CD4-positive, alpha-beta T cell (primary cell): Measurements from ENCODE around the gene ITGA2. TPM values are rescaled to one million over a fixed set of nuclear protein-coding genes. Genes with fewer than 3 reads are reported as not detected.

Source experiments
- ATAC-seq: fragments of 200-7000 bp; cut with Tn5 transposase; one replicate; pipeline ENCODE4 v1.10.0; 2022; ENCODE audit warnings: mild to moderate bottlenecking; ENCODE audit not compliant: poor library complexity
- CTCF ChIA-PET: fragments of 350-600 bp; sonication (Branson Sonifier 250); formaldehyde crosslinking; loops from one replicate; lab custom pipeline; 2021; ENCODE audit warnings: antibody characterized with exemption, inconsistent platforms; lab: Charles Lee
- POLR2A ChIA-PET: fragments of 350-600 bp; sonication (Branson Sonifier 250); formaldehyde crosslinking; loops from one replicate; lab custom pipeline; 2021; ENCODE audit warnings: antibody characterized with exemption, inconsistent platforms; lab: Charles Lee
- DNase-seq, 14 experiments: peaks; one replicate each; pipeline ENCODE4 v3.0.0-alpha.2; 2013 to 2020; ENCODE audit warnings: mixed read lengths in 2 of 14
- H3K27ac ChIP-seq, 2 donors: one replicate each; pipeline versions ENCODE4 v1.5.1 to v1.7.0; 2013; ENCODE audit warnings: low read length in 2 of 2, low read depth in 1 of 2, mild to moderate bottlenecking in 1 of 2
- H3K27me3 ChIP-seq, 2 experiments: 1 replicate in 1 of 2; 2 replicates in 1 of 2; pipeline versions ENCODE4 v1.6.1 to v1.7.0; 2013; ENCODE audit warnings: low read length in 2 of 2, control low read depth in 1 of 2, mild to moderate bottlenecking in 1 of 2, moderate library complexity in 1 of 2; ENCODE audit not compliant: insufficient read depth in 2 of 2, control insufficient read depth in 1 of 2
- H3K36me3 ChIP-seq: one replicate; pipeline ENCODE4 v1.6.1; 2013; ENCODE audit warnings: low read length, control low read depth; ENCODE audit not compliant: insufficient read depth
- H3K4me1 ChIP-seq: one replicate; pipeline ENCODE4 v1.6.1; 2013; ENCODE audit warnings: low read length, control low read depth; ENCODE audit not compliant: insufficient read depth
- H3K4me3 ChIP-seq: one replicate; pipeline ENCODE4 v1.5.1; 2013; ENCODE audit warnings: mild to moderate bottlenecking, low read length, moderate library complexity
- H3K9me3 ChIP-seq, 2 experiments: 1 replicate in 1 of 2; 2 replicates in 1 of 2; pipeline versions ENCODE4 v1.6.1 to v1.7.0; 2013; ENCODE audit warnings: low read length in 2 of 2, mild to moderate bottlenecking in 2 of 2, control low read depth in 1 of 2, moderate library complexity in 1 of 2; ENCODE audit not compliant: control insufficient read depth in 1 of 2, insufficient read depth in 1 of 2
- H3K27ac Mint-ChIP-seq: one replicate; pipeline ENCODE4 v1.8.0; 2020; ENCODE audit warnings: mixed read lengths
- H3K27me3 Mint-ChIP-seq: one replicate; pipeline ENCODE4 v1.8.0; 2021; ENCODE audit warnings: mixed read lengths
- H3K36me3 Mint-ChIP-seq: one replicate; pipeline ENCODE4 v1.8.0; 2021; ENCODE audit warnings: low read depth, mixed read lengths
- H3K4me1 Mint-ChIP-seq: one replicate; pipeline ENCODE4 v1.8.0; 2021; ENCODE audit warnings: low read depth, mixed read lengths
- H3K4me3 Mint-ChIP-seq: one replicate; pipeline ENCODE4 v1.8.0; 2020; ENCODE audit warnings: mild to moderate bottlenecking, mixed read lengths
- H3K9me3 Mint-ChIP-seq: one replicate; pipeline ENCODE4 v1.8.0; 2020; ENCODE audit warnings: mixed read lengths
- intact Hi-C, 2 experiments: fragments of 100-400 bp; cut with DNase I in 1 of 2; cut with micrococcal nuclease in 1 of 2; formaldehyde crosslinking; loops; one replicate each; pipeline versions ENCODE4 v1.15.1 to v1.9.0; 2023 to 2025; cut with DNase I, micrococcal nuclease
- total RNA-seq, 174 experiments: library from RNA in 2 of 174; stranded (reverse) in 2 of 174; gene quantifications; one replicate each; pipeline ENCODE4 v1.2.3 and lab custom pipeline; 2021 to 2026
- TF ChIP-seq, protein P1 (sequence below): fragments of 200-600 bp; IDR thresholded peaks from one replicate; pipeline ENCODE4 v1.8.0; 2022; ENCODE audit warnings: antibody characterized with exemption, mild to moderate bottlenecking

Gene ITGA2
- total RNA-seq, 2 experiments from 2014 or later = 0.03 to 0.11 TPM

DNA sequence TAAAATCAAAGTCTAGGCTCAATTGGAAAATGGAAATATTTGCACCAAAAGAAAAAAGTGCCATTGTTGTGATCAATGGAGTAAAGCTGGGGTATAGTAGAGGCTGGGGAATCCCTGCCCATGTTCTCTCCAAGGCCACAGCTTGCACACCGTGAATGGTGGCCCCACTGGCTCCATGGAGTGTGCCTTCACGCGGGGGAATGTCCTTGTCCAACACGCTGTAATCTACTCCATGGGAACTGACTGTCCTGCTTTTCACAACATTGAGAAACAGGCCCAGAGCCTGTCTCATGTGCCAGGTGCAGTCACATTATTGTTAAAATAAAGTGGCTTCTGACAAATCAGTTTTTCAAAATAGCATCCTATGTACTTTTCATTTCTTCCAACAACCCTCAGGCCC lies 33.1 kb upstream of the ITGA2 start:
- H3K27ac Mint-ChIP-seq = no peak overlapping the region
- intact Hi-C loops = no loop called here
- Histone ChIP-seq H3K27ac (no peak overlapping the region), H3K36me3 (no peaks in the 10 kb centered on the region), H3K9me3 (no peaks in the 10 kb centered on the region), H3K4me1 (no peaks in the 10 kb centered on the region), H3K27me3 (no peaks in the 10 kb centered on the region), H3K4me3 (no peak overlapping the region)
- H3K36me3 Mint-ChIP-seq = no peaks in the 10 kb centered on the region
- H3K4me3 Mint-ChIP-seq = no peak overlapping the region
- H3K9me3 Mint-ChIP-seq = no peaks in the 10 kb centered on the region
- ChIA-PET CTCF (no interaction called here), POLR2A (no interaction called here)
- DNase-seq = no peak
- H3K27me3 Mint-ChIP-seq = no peaks in the 10 kb centered on the region
- TF ChIP-seq, protein P1, sequence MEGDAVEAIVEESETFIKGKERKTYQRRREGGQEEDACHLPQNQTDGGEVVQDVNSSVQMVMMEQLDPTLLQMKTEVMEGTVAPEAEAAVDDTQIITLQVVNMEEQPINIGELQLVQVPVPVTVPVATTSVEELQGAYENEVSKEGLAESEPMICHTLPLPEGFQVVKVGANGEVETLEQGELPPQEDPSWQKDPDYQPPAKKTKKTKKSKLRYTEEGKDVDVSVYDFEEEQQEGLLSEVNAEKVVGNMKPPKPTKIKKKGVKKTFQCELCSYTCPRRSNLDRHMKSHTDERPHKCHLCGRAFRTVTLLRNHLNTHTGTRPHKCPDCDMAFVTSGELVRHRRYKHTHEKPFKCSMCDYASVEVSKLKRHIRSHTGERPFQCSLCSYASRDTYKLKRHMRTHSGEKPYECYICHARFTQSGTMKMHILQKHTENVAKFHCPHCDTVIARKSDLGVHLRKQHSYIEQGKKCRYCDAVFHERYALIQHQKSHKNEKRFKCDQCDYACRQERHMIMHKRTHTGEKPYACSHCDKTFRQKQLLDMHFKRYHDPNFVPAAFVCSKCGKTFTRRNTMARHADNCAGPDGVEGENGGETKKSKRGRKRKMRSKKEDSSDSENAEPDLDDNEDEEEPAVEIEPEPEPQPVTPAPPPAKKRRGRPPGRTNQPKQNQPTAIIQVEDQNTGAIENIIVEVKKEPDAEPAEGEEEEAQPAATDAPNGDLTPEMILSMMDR = no peak
- ATAC-seq = no peak
- H3K4me1 Mint-ChIP-seq = no peaks in the 10 kb centered on the region

DNA sequence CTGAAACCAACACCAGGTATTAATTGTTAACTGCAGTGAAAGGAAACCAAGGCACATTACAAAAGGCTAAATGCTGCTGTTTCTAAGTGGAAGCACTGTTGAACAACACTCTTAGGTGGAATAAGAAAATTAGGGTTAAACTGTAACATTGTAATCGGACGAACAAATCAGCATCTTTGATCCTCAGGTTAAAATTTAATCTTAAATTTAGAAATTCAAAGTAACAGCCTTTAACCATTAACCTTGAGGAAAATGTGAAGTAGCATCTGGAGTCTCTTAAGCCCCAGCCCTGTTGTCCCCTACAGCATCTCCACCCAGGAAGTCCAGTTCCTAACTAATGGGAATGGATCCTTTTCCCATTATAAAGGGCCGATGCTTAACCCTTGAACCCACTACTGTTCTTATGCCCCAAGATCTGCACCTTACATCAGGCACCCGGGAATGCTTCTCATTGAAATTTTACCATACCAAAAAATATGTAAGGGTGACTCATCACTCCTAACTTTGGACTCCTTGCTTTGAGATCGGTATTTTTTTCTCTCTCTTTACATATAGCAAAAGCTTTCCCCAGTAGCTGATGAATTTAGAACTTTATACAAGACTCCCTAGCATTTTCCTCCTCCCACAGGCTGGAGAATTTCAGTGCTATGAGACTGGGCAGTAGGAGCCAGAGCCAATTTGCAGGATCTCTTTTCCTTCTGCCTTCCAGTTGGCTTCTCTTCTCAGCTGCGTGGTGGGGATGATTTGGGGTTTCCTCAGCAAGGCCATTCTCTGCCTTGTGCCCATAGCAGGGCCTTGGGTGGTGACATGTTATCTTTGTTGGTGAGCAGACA lies 32.0 kb upstream of the ITGA2 start:
- Histone ChIP-seq H3K27me3 (no peaks in the 10 kb centered on the region), H3K9me3 (no peaks in the 10 kb centered on the region), H3K4me3 (no peak overlapping the region), H3K4me1 (no peaks in the 10 kb centered on the region), H3K27ac (no peak overlapping the region), H3K36me3 (no peaks in the 10 kb centered on the region)
- POLR2A ChIA-PET = no interaction called here
- Mint-ChIP-seq H3K36me3 (no peaks in the 10 kb centered on the region), H3K4me3 (no peak overlapping the region), H3K4me1 (no peaks in the 10 kb centered on the region), H3K9me3 (no peaks in the 10 kb centered on the region), H3K27ac (no peak overlapping the region), H3K27me3 (no peaks in the 10 kb centered on the region)
- no peak for DNase-seq
- intact Hi-C loops = no loop called here
- CTCF ChIA-PET = interaction anchor here (0.6 kb wide), 1 partner anchor 293 kb away, joined by 3 read pairs; no protein-coding TSS in a partner anchor
- TF ChIP-seq, protein P1 = no peak
- ATAC-seq = no peak

DNA sequence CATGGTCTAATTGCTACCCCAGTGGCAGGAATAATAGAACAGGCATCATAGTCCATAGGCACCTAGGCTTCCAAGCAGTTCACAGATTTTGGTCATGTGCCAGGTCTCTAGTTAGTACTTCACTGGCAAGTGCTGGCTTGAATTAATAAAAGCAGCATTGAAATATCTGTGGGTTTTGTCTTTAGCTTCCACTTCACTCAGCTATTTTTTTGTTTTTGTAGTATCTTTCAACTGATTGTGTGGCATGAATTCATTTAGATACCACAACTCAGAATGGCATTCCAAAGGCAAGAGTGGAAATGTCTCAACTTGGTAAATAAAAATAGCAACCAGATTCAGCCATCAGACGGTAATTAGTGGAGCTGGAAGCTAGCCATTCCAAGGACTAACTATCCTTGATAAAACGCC lies 27.9 kb upstream of the ITGA2 start:
- Mint-ChIP-seq H3K9me3 (no peaks in the 10 kb centered on the region), H3K27me3 (no peaks in the 10 kb centered on the region), H3K4me3 (no peak overlapping the region), H3K4me1 (no peaks in the 10 kb centered on the region), H3K36me3 (no peaks in the 10 kb centered on the region), H3K27ac (no peak overlapping the region)
- Histone ChIP-seq H3K27me3 (no peaks in the 10 kb centered on the region), H3K27ac (no peak overlapping the region), H3K36me3 (no peaks in the 10 kb centered on the region), H3K4me1 (no peaks in the 10 kb centered on the region), H3K9me3 (no peaks in the 10 kb centered on the region), H3K4me3 (no peak overlapping the region)
- ChIA-PET POLR2A (no interaction called here), CTCF (no interaction called here)
- intact Hi-C loops = no loop called here
- no peak for DNase-seq
- ATAC-seq = no peak
- TF ChIP-seq, protein P1 = no peak
